WI38 (cell line): ENCODE data around the gene VWCE.
"Not testable (repeated sequence)": the region's sequence is repeated elsewhere in the genome, so short reads cannot be mapped to it uniquely, and the experiment has no call there.

Experiments used
- H3K4me3 ChIP-seq: 2 replicates; pipeline ENCODE4 v1.5.1; 2011; ENCODE audit warnings: low read depth, mild to moderate bottlenecking, control low read depth, low read length
- CTCF ChIP-seq: IDR thresholded peaks from 2 replicates; pipeline ENCODE4 v1.5.1; 2012; ENCODE audit warnings: low read depth, mild to moderate bottlenecking, control low read depth, low read length

The VWCE gene

GRCh38 chr11:61264371-61264770 lies 30.7 kb downstream of the VWCE start:
- TF ChIP-seq CTCF, result no peak
- no peak overlapping the region for H3K4me3 ChIP-seq

- no peak for TF ChIP-seq CTCF
- H3K4me3 ChIP-seq, result no peak overlapping the region
Observed at GRCh38 chr11:61259363-61259762, 35.8 kb downstream of the VWCE start.

GRCh38 chr11:61258546-61258945 lies 36.6 kb downstream of the VWCE start:
- TF ChIP-seq CTCF, result no peak
- H3K4me3 ChIP-seq, result no peak overlapping the region

- TF ChIP-seq CTCF, result no peak
- no peak overlapping the region for H3K4me3 ChIP-seq
Observed at GRCh38 chr11:61256710-61257482, 38.2 kb downstream of the VWCE start.

GRCh38 chr11:61254403-61255025 lies 40.6 kb downstream of the VWCE start:
- no peak overlapping the region for H3K4me3 ChIP-seq
- peak; percentile 82 for TF ChIP-seq CTCF

- not testable (repeated sequence) for H3K4me3 ChIP-seq
Observed at GRCh38 chr11:61252332-61252731, 42.8 kb downstream of the VWCE start.

- H3K4me3 ChIP-seq, result not testable (repeated sequence)
Observed at GRCh38 chr11:61250796-61251765, 44.0 kb downstream of the VWCE start.

- not testable (repeated sequence) for H3K4me3 ChIP-seq
Observed at GRCh38 chr11:61249201-61249600, 45.9 kb downstream of the VWCE start.

GRCh38 chr11:61248071-61248470 lies 47.0 kb downstream of the VWCE start:
- H3K4me3 ChIP-seq, result not testable (repeated sequence)

GRCh38 chr11:61245284-61245964 lies 49.7 kb downstream of the VWCE start:
- not testable (repeated sequence) for H3K4me3 ChIP-seq

GRCh38 chr11:61241526-61241925 lies 53.6 kb downstream of the VWCE start:
- not testable (repeated sequence) for H3K4me3 ChIP-seq

- H3K4me3 ChIP-seq, result not testable (repeated sequence)
Observed at GRCh38 chr11:61240875-61241274, 54.2 kb downstream of the VWCE start, which contains the start of gene PGA5. Gene PGA5, plus strand, starts transcription at chr11:61241175. Its CDS starts 52 bp downstream, at chr11:61241227.
